ENCODE measurements around the gene MAN1B1.

MAN1B1 gene

GRCh38 chr9:137068539-137069507, 18.0 kb upstream of the MAN1B1 start:
- no peak for DNase-seq (ENCODE audit: low read depth)

DNA sequence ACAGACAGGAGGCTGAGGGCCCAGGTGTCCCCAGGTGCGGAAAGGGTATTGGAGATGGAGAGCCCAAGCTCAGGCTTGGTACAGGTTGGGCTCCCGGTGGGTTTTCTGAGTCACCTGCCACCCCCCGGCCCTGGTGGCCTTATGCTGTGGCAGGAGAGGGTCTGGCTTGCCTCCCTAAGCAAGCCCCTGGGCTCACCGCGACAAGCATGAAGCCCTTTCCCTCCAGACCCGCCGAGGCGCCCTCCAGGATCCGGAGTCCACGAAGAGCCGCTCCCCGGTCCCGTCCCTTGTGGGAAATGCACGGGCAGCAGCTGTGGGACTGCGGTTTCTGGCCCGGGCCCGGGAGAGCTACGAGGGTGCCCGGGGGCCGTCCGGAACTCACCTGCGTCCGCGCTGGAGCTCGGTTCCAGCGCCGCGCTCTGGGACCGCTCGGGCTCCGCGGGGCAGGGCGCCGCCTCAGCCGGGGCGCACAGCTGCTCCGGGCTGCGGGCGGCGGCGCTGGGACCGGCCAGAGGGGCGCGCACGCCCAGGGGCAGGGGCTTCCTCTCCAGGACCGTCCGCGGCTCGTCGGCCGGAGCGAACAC, 17.2 kb upstream of the MAN1B1 start:
- DNase-seq (ENCODE audit: low read depth), result no peak

DNA sequence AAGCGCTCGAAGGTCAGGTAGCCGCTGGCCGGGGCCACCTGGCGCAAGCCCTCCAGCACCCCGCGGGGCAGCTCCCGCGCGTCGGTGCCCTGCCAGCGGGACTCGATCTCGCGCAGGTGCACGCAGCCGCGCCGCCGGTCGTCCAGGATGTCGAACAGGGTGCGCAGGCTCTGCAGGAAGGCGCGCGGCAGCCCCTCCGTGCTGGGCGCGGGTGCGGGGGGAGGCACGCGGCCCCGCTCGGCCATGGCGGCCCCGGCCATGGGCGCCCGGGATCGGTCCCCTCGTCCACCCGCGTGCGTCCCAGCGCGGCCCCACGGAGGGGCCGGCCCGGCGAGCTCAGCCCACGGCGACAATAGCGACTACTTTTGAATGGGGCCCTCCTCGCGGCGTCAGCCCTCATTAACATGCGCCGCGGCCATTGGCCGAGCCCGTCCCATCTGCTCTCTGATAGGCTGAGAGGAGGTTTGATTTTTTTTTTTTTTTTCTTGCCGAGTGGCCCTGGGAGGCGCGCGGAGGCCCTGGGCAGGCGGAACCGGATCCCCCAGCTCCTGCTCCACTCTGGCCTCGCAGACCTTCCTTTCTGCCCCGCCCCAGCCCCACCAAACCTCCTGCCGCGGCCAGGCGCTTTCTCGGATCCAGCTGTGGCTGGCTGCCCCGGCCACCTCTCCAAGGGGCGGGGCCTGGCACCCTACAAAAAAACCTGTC, 16.4 kb upstream of the MAN1B1 start, which contains the start of gene SAPCD2:
Gene SAPCD2, minus strand, starts transcription at position 357 of the 705 bp plus-strand sequence. Its CDS starts 97 bp downstream, at position 260.
- DNase-seq (ENCODE audit: low read depth), result peak; percentile 77

DNA sequence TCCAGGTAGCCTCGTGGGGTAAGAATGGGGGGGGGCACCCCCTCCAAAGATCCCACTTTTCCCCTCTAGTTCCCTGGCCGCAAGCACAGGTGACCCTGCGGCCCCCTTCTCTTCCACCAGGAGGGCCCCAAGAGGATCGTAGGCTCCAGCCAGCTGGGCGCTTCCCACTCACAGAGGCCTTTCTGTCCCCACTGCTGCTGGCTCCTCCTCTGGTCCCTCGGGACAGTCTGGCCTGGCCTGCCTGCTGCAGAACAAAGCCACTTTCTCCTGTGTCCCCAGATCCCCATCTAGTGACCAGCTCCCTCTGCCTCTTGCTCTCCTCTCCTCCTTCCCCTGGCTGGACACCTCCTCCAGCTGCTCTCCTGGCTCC, 15.9 kb upstream of the MAN1B1 start:
- DNase-seq (ENCODE audit: low read depth), result no peak

DNA sequence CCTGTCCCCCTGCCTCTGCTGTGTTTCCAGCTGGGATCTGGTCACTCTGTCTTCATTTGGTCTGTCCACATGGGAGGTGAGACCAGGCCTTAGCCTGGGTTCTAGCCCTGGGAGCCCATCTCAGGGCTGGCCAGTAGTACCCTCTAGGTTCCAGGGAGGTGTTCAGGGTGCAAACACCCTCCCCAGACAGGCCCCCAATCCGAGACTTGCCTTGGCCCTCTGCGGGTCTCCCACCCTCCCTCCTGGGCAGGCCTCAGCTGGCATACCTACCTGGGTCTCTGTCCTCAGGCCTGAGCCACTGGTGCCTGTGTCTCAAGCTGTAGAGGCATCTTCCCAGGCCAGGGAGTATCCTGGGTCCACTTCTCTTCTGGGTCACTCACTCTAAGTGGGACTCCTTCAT, 15.5 kb upstream of the MAN1B1 start:
- DNase-seq (ENCODE audit: low read depth), result no peak

DNA sequence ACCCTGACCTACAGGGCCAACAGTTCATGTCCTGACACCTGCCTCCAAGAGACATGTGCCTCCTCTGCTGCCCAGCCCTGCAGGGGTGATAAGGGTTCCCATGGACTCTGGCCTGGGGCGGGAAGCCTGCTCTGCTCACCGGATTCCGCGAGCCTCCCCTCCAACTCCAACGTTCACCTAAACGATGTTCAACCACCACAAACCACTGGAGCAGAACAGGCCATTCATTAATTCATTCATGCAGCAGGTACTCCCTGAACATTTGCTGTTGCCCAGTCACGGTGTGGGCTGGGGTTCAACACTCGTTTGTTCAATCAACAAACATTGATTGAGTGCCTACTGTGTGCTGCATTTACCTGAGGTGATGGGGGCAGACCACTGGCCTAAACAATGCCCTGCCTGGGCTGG, 12.8 kb upstream of the MAN1B1 start:
- no peak for DNase-seq (ENCODE audit: low read depth)

GRCh38 chr9:137074657-137075274, 12.0 kb upstream of the MAN1B1 start:
- no peak for DNase-seq (ENCODE audit: low read depth)

- no peak for DNase-seq (ENCODE audit: low read depth)
These were observed 11.5 kb upstream of the MAN1B1 start for GRCh38 chr9:137075275-137075775.

- DNase-seq (ENCODE audit: low read depth), result no peak
These were observed 10.2 kb upstream of the MAN1B1 start for GRCh38 chr9:137076636-137077009.

DNA sequence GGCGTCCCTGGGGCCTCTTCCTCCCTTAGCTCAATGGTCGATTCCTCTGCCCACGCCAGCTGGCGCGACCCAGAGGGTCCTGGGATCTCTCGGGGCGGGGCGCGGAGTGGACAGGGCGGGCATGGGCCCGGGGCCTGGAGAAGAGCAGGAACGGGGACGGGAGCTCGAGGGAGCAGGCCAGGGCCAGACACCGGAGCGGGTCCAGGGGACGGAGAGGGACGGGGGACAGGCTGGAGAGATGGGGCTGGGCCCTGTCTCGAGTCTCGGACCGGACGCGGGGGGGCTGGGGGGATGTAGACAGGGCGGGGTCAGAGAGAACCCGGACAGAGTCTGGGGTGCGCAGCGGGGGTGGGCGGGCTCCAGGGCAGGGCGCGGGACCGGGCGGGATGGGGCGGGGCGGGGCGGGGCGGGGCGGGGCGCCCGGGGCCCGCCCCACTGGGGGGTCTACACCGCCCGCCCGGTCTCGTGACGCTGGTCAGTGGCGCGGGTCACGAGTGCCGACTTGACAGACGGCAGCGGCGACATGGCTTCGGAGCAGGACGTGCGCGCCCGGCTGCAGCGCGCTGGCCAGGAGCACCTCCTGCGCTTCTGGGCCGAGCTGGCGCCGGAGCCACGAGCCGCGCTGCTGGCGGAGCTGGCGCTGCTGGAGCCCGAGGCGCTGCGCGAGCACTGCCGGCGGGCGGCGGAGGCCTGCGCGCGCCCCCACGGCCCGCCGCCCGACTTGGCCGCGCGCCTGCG, 9.6 kb upstream of the MAN1B1 start, which contains the start of gene UAP1L1:
Gene UAP1L1, plus strand, starts transcription at position 508 of the 738 bp plus-strand sequence. Its CDS starts 16 bp downstream, at position 524.
- peak; percentile 49 for DNase-seq (ENCODE audit: low read depth)

DNA sequence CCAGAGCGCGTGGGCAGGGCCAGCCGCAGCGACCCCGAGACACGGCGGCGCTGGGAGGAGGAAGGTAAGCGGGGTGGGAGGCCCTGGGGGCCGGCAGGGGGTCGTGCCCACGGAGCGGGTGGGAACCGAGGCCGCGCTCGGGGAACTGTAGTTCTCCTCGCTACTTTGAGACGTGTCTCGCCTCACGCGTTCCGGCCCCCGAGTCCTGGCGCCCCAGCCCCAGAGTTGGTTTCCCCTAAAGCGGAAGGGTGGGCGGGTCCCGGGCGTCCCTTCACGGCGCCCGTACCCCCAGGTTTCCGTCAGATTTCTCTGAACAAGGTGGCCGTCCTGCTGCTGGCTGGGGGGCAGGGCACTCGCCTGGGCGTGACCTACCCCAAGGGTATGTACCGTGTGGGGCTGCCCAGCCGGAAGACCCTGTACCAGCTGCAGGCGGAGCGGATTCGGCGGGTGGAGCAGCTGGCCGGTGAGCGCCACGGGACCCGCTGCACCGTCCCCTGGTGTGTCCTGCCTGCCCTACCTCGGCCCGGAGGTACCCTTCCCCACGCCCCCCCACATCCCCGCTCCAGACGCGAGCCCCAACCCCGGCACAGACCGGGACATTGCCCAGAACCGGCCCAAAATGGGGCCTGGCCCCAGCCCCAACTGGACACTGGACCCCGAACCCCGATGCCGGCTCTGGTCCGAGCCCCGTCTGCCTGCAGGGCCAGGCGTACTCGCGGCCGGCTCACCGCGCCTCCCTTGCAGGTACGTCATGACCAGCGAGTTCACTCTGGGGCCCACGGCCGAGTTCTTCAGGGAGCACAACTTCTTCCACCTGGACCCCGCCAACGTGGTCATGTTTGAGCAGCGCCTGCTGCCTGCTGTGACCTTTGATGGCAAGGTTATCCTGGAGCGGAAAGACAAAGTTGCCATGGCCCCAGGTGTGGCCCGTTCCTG, 8.8 kb upstream of the MAN1B1 start:
- DNase-seq (ENCODE audit: low read depth), result no peak

GRCh38 chr9:137078701-137079400, 7.9 kb upstream of the MAN1B1 start:
- no peak for DNase-seq (ENCODE audit: low read depth)

GRCh38 chr9:137079401-137079787, 7.4 kb upstream of the MAN1B1 start:
- no peak for DNase-seq (ENCODE audit: low read depth)

DNA sequence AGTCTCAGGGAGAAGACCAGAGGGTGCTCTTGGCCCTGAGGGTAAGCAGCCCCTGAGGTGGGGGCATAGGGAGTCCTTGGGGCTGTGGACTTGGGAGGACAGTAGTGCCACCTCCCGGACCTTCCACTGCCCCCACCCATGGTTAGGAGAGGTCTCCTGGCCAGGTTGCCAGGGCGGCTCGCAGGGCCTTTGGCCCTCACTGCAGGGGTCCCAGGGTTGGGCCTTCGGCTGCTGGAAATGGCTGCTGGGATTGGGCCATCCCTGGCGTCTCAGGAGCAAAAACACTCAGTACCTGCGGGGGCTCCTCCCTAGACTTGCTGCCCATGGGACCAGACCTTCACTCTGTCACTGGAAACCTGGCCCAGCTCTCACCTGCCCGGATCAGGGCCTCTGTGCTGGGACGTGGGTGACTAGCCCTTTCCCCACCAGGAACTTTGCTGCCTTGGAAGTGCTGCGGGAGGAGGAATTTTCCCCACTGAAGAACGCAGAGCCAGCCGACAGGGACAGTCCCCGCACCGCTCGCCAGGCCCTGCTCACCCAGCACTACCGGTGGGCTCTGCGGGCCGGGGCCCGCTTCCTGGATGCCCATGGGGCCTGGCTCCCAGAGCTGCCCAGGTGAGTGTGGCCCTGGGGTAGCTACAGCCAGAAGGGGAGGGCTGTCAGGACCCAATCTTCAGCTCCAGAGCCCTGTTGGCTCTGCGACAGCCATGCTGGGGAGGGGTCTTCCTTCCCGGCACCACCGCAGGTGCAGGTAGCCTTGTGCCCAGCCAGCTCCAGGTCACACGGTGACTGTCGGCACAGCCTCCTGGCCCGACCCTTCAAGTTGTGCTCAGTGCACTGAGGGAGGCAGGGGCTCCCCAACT, 6.3 kb upstream of the MAN1B1 start:
- DNase-seq (ENCODE audit: low read depth), result no peak

DNA sequence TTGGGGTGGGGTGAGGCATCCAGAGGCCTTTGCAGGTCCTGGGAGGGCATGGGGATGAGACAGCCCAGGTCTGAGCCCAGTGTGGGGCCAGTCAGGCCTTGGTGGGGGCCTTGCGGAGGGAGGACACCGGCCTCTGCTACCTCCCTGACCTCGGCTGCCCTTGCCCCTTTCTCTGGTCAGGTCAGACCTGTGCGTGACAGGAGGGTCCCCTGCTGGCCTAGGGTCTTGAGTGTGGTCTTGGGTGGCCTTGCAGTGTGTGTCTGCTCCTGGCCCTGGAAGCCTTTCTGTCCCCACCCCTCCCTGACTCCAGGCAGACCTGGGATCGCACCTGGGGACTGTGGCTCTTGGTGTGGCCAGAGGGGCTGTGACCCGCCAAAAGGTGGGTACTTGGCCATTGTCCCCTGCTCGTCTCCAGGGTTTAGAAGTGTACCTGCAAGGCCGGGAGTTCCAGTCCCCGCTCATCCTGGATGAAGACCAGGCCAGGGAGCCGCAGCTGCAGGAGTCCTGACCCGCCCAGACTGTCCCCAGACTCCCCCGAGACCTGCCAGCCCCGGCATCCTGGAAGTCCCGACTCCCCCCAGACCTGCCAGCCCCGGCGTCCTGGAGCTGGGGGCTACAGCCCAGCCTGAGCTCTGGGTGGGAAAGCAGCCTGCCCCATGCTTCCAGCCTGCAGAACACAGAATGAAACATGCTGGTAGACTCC, 4.4 kb upstream of the MAN1B1 start:
- no peak for DNase-seq (ENCODE audit: low read depth)

- no peak for DNase-seq (ENCODE audit: low read depth)
These were observed 3.9 kb upstream of the MAN1B1 start for GRCh38 chr9:137082925-137083290.

DNA sequence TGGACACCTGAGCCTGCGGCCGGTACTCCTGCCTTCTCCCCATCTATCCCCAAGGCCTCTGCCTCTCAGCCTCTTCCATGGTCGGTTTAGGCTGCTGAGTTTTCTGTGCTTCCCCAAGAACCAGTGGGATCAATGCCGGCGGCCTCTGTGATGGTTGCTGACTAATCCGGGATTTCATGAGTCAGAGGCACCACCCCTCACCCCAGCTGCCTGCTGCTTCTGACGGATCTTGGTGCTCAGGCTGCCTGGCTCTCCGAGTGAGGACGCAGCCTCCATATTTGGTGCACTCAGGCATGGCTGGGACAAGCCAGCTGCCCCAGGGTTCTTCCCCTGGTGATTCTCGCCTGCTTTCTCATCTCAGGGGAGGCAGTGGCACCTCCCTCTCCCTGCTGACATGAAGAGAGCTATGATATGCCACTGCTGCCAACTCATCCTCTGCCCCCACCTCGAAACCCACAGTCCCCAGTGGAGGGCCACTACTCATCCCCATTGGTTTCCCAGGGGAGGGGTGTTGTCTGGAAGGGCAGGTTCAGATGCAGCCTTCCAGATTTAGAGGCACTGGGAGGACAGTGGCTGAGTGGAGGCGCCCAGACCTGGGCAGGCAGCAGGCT, 3.3 kb upstream of the MAN1B1 start:
- DNase-seq (ENCODE audit: low read depth), result no peak

DNA sequence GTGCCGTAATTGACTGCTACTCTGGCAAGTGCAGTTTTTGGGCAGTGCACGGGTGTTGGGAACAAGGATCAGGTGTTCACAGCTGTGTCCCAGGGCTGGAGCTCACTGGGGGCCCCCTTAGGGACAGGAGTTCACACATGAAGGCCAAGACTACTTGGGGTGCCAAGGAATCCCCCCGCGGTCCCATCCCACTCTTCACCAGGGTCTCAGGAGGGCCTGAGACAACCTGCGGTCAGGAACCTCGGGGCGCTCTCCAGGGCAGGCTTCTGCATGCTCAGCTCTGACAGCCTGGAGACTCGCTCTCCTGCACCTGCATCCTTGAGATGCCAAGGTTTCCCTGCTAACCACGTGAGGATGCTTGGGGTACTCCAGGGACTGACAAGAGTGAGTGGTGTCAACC, 2.3 kb upstream of the MAN1B1 start:
- no peak for DNase-seq (ENCODE audit: low read depth)
